ENCODE data around the gene NAA40. TPM values are rescaled to one million over a fixed set of nuclear protein-coding genes. Genes with fewer than 3 reads are reported as not detected.

Gene NAA40
- polyA plus RNA-seq, 1 donor from 2014 or later = 66.7 TPM

- H3K79me2 ChIP-seq (replicated peaks; ENCODE audit: insufficient read depth, low read length) = no peaks in the 10 kb centered on the region
- no peak overlapping the region for H2AFZ ChIP-seq (ENCODE audit: low read depth, low read length)
- H3K9me2 ChIP-seq (ENCODE audit: insufficient read depth, low read length) = no peaks in the 10 kb centered on the region
- no peak overlapping the region for H3K4me3 ChIP-seq (ENCODE audit: low read length)
- H3K27me3 ChIP-seq (ENCODE audit: insufficient read depth, low read depth, low read length) = no peaks in the 10 kb centered on the region
- no peak for TF ChIP-seq EP300 (conservative IDR thresholded peaks at IDR 0.05; ENCODE audit: poor library complexity, severe bottlenecking)
- no peak for TF ChIP-seq RAD21 (conservative IDR thresholded peaks at IDR 0.05)
- no peak for TF ChIP-seq MXI1 (conservative IDR thresholded peaks at IDR 0.05; ENCODE audit: poor library complexity, severe bottlenecking)
- no peak for TF ChIP-seq TAF1 (IDR thresholded peaks at IDR 0.05; ENCODE audit: low read depth)
- peak; percentile 57 for TF ChIP-seq SMC3 (conservative IDR thresholded peaks at IDR 0.05; ENCODE audit: poor library complexity)
- TF ChIP-seq POLR2AphosphoS5 (IDR thresholded peaks at IDR 0.05) = no peak
- H3K36me3 ChIP-seq (ENCODE audit: insufficient read depth, low read length) = no peaks in the 10 kb centered on the region
- no peaks in the 10 kb centered on the region for H3F3A ChIP-seq (ENCODE audit: insufficient read depth, low read length, poor library complexity, severe bottlenecking)
- H3K27ac ChIP-seq (ENCODE audit: low read length) = no peak overlapping the region
- H4K20me1 ChIP-seq (ENCODE audit: insufficient read depth) = no peaks in the 10 kb centered on the region
- H3K4me2 ChIP-seq (ENCODE audit: low read length) = no peak overlapping the region
- H3K9me3 ChIP-seq (ENCODE audit: low read length) = no peaks in the 10 kb centered on the region
- H3K9ac ChIP-seq (ENCODE audit: low read length) = no peak overlapping the region
Measured at GRCh38 chr11:64000740-64001483, 62.1 kb downstream of the NAA40 start.

- Histone ChIP-seq H3F3A (ENCODE audit: insufficient read depth, low read length, poor library complexity, severe bottlenecking) (no peaks in the 10 kb centered on the region), H3K4me2 (ENCODE audit: low read length) (no peak overlapping the region), H3K9ac (ENCODE audit: low read length) (no peak overlapping the region), H3K27me3 (ENCODE audit: insufficient read depth, low read depth, low read length) (no peaks in the 10 kb centered on the region), H3K9me2 (ENCODE audit: insufficient read depth, low read length) (no peaks in the 10 kb centered on the region), H3K79me2 (replicated peaks; ENCODE audit: insufficient read depth, low read length) (no peaks in the 10 kb centered on the region), H3K9me3 (ENCODE audit: low read length) (no peaks in the 10 kb centered on the region), H3K4me3 (ENCODE audit: low read length) (no peak overlapping the region), H2AFZ (ENCODE audit: low read depth, low read length) (no peak overlapping the region), H3K36me3 (ENCODE audit: insufficient read depth, low read length) (no peaks in the 10 kb centered on the region), H4K20me1 (ENCODE audit: insufficient read depth) (no peaks in the 10 kb centered on the region), H3K27ac (ENCODE audit: low read length) (no peak overlapping the region)
- TF ChIP-seq MXI1 (conservative IDR thresholded peaks at IDR 0.05; ENCODE audit: poor library complexity, severe bottlenecking) (no peak), RAD21 (conservative IDR thresholded peaks at IDR 0.05) (no peak), REST (IDR thresholded peaks at IDR 0.05; ENCODE audit: borderline replicate concordance) (no peak), EZH2 (IDR thresholded peaks at IDR 0.05; ENCODE audit: borderline replicate concordance, insufficient read depth, low read length, poor library complexity, severe bottlenecking) (no peak), SMC3 (conservative IDR thresholded peaks at IDR 0.05; ENCODE audit: poor library complexity) (no peak), POLR2AphosphoS5 (IDR thresholded peaks at IDR 0.05) (no peak), EP300 (conservative IDR thresholded peaks at IDR 0.05; ENCODE audit: poor library complexity, severe bottlenecking) (no peak), CTCF (IDR thresholded peaks at IDR 0.05; ENCODE audit: poor library complexity, severe bottlenecking) (no peak), TAF1 (IDR thresholded peaks at IDR 0.05; ENCODE audit: low read depth) (no peak)
Measured at GRCh38 chr11:64001484-64002420, 63.0 kb downstream of the NAA40 start.
